HCT116 (cell line): ENCODE measurements around the gene ZNF888.

Experiments used
- CEBPB ChIP-seq: IDR thresholded peaks from 2 replicates; pipeline ENCODE4 v1.6.1; 2012; ENCODE audit warnings: low read depth
- FOSL1 ChIP-seq: IDR thresholded peaks from 2 replicates; pipeline ENCODE4 v1.6.1; 2012; ENCODE audit warnings: low read depth
- JUND ChIP-seq: IDR thresholded peaks from 2 replicates; pipeline ENCODE4 v1.6.1; 2012
- POLR2A ChIP-seq: IDR thresholded peaks from 2 replicates; pipeline ENCODE4 v1.7.0; 2011; ENCODE audit warnings: borderline replicate concordance; ENCODE audit not compliant: insufficient read depth, insufficient read length; ENCODE audit errors: extremely low read depth
- POLR2AphosphoS5 ChIP-seq: IDR thresholded peaks from 2 replicates; pipeline ENCODE4 v1.6.1; 2011; ENCODE audit warnings: mild to moderate bottlenecking, low read depth, low read length, moderate library complexity
- YY1 ChIP-seq: IDR thresholded peaks from 2 replicates; pipeline ENCODE4 v1.6.1; 2011; ENCODE audit warnings: low read length, low read depth, moderate library complexity, mild to moderate bottlenecking; ENCODE audit not compliant: insufficient replicate concordance; ENCODE audit errors: extremely low read depth
- ZNF274 ChIP-seq: fragments of 200-500 bp; sonication (Bioruptor generic); IDR thresholded peaks from 2 replicates; pipeline ENCODE4 v1.6.1; 2014; ENCODE audit warnings: mild to moderate bottlenecking, low read depth, low read length, inconsistent platforms
- TF ChIP-seq, protein P1 (sequence below): IDR thresholded peaks from 2 replicates; pipeline ENCODE4 v1.6.1; 2012
- TF ChIP-seq, protein P2 (sequence below), 3 experiments: fragments of 200-600 bp in 1 of 3; sonication (generic) in 1 of 3; IDR thresholded peaks in 2 of 3; conservative IDR thresholded peaks in 1 of 3; 2 replicates each; pipeline ENCODE4 v1.5.1; 2012 to 2017; ENCODE audit warnings: low read depth in 2 of 3, low read length in 2 of 3, antibody characterized with exemption in 1 of 3, borderline replicate concordance in 1 of 3, control low read depth in 1 of 3, mild to moderate bottlenecking in 1 of 3, mixed read lengths in 1 of 3, mixed run types in 1 of 3, moderate library complexity in 1 of 3; ENCODE audit not compliant: insufficient read depth in 1 of 3
- TF ChIP-seq, protein P3 (sequence below): IDR thresholded peaks from 2 replicates; pipeline ENCODE4 v1.6.1; 2012; ENCODE audit warnings: low read depth

GRCh38 chr19:52938761-52939160, 15.5 kb upstream of the ZNF888 start:
- TF ChIP-seq JUND: no peak
- TF ChIP-seq ZNF274: no peak
- TF ChIP-seq, protein P1, sequence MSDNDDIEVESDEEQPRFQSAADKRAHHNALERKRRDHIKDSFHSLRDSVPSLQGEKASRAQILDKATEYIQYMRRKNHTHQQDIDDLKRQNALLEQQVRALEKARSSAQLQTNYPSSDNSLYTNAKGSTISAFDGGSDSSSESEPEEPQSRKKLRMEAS: no peak
- TF ChIP-seq POLR2AphosphoS5: no peak
- TF ChIP-seq, protein P2, sequence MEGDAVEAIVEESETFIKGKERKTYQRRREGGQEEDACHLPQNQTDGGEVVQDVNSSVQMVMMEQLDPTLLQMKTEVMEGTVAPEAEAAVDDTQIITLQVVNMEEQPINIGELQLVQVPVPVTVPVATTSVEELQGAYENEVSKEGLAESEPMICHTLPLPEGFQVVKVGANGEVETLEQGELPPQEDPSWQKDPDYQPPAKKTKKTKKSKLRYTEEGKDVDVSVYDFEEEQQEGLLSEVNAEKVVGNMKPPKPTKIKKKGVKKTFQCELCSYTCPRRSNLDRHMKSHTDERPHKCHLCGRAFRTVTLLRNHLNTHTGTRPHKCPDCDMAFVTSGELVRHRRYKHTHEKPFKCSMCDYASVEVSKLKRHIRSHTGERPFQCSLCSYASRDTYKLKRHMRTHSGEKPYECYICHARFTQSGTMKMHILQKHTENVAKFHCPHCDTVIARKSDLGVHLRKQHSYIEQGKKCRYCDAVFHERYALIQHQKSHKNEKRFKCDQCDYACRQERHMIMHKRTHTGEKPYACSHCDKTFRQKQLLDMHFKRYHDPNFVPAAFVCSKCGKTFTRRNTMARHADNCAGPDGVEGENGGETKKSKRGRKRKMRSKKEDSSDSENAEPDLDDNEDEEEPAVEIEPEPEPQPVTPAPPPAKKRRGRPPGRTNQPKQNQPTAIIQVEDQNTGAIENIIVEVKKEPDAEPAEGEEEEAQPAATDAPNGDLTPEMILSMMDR (IDR thresholded peaks at IDR 0.05 in 2 of 3, conservative IDR thresholded peaks at IDR 0.05 in 1 of 3; ENCODE audit: borderline replicate concordance in 1 of 3, insufficient read depth in 1 of 3, low read depth in 2 of 3, low read length in 2 of 3): no peak
- no peak for TF ChIP-seq FOSL1
- no peak for TF ChIP-seq POLR2A
- no peak for TF ChIP-seq CEBPB
- TF ChIP-seq, protein P3, sequence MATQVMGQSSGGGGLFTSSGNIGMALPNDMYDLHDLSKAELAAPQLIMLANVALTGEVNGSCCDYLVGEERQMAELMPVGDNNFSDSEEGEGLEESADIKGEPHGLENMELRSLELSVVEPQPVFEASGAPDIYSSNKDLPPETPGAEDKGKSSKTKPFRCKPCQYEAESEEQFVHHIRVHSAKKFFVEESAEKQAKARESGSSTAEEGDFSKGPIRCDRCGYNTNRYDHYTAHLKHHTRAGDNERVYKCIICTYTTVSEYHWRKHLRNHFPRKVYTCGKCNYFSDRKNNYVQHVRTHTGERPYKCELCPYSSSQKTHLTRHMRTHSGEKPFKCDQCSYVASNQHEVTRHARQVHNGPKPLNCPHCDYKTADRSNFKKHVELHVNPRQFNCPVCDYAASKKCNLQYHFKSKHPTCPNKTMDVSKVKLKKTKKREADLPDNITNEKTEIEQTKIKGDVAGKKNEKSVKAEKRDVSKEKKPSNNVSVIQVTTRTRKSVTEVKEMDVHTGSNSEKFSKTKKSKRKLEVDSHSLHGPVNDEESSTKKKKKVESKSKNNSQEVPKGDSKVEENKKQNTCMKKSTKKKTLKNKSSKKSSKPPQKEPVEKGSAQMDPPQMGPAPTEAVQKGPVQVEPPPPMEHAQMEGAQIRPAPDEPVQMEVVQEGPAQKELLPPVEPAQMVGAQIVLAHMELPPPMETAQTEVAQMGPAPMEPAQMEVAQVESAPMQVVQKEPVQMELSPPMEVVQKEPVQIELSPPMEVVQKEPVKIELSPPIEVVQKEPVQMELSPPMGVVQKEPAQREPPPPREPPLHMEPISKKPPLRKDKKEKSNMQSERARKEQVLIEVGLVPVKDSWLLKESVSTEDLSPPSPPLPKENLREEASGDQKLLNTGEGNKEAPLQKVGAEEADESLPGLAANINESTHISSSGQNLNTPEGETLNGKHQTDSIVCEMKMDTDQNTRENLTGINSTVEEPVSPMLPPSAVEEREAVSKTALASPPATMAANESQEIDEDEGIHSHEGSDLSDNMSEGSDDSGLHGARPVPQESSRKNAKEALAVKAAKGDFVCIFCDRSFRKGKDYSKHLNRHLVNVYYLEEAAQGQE: no peak
- TF ChIP-seq YY1: no peak
